ENCODE data around the gene PALM2AKAP2.

DNA sequence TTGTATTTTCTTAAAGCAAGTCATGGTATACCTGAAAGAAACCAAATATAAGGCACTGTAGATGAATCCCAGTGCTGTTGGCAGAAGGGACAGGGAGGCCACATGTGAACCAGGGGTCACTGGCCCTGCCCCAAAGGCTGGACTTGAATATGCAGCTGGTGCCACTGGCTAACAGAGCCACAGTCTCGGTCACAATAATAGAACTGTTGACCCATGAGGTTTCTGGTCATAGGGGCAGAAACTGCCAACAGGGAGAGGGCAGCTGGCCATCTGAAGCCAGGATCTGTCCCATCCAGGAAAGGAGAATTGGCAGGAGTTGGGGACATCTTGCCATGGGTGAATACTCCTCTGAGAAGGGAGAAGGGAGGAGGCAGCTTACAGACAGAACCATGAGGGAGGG is 31.9 kb downstream of the PALM2AKAP2 start:
- no peak for TF ChIP-seq RNF2 (IDR thresholded peaks at IDR 0.05; ENCODE audit: borderline replicate concordance, low read depth)
- TF ChIP-seq CHD2 (IDR thresholded peaks at IDR 0.05; ENCODE audit: low read length, partially characterized antibody), result no peak
- TF ChIP-seq, protein P1, sequence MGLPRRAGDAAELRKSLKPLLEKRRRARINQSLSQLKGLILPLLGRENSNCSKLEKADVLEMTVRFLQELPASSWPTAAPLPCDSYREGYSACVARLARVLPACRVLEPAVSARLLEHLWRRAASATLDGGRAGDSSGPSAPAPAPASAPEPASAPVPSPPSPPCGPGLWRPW (IDR thresholded peaks at IDR 0.05), result no peak
- TF ChIP-seq, protein P2, sequence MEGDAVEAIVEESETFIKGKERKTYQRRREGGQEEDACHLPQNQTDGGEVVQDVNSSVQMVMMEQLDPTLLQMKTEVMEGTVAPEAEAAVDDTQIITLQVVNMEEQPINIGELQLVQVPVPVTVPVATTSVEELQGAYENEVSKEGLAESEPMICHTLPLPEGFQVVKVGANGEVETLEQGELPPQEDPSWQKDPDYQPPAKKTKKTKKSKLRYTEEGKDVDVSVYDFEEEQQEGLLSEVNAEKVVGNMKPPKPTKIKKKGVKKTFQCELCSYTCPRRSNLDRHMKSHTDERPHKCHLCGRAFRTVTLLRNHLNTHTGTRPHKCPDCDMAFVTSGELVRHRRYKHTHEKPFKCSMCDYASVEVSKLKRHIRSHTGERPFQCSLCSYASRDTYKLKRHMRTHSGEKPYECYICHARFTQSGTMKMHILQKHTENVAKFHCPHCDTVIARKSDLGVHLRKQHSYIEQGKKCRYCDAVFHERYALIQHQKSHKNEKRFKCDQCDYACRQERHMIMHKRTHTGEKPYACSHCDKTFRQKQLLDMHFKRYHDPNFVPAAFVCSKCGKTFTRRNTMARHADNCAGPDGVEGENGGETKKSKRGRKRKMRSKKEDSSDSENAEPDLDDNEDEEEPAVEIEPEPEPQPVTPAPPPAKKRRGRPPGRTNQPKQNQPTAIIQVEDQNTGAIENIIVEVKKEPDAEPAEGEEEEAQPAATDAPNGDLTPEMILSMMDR (IDR thresholded peaks at IDR 0.05), result no peak
- TF ChIP-seq, protein P3, sequence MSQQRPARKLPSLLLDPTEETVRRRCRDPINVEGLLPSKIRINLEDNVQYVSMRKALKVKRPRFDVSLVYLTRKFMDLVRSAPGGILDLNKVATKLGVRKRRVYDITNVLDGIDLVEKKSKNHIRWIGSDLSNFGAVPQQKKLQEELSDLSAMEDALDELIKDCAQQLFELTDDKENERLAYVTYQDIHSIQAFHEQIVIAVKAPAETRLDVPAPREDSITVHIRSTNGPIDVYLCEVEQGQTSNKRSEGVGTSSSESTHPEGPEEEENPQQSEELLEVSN (IDR thresholded peaks at IDR 0.05; ENCODE audit: borderline replicate concordance, low read depth), result no peak
- TF ChIP-seq EP300 (IDR thresholded peaks at IDR 0.05), result no peak
- no peak for TF ChIP-seq CHD4 (IDR thresholded peaks at IDR 0.05; ENCODE audit: borderline replicate concordance)
- TF ChIP-seq CEBPB (IDR thresholded peaks at IDR 0.05), result no peak
- no peak for TF ChIP-seq MAFK (IDR thresholded peaks at IDR 0.05; ENCODE audit: partially characterized antibody)
- TF ChIP-seq POLR2A (IDR thresholded peaks at IDR 0.05; ENCODE audit: low read length), result no peak
